Keratinocyte (primary cell): ENCODE data around the gene TMEM234. TPM values are rescaled to one million over a fixed set of nuclear protein-coding genes. Genes with fewer than 3 reads are reported as not detected.
A peak's percentile ranks its signal among the peaks of the same experiment; 100 is the strongest.

Source experiments
- DNase-seq: peaks from one replicate; pipeline ENCODE4 v3.0.0-alpha.2; 2011; ENCODE audit warnings: low read depth, missing footprints, low spot score
- FAIRE-seq: peaks from 2 replicates; lab custom pipeline; 2011; peaks lifted over from hg19 to GRCh38; lab: Jason Lieb, UNC
- H2AFZ ChIP-seq: 2 replicates; pipeline ENCODE4 v1.6.0; 2012; ENCODE audit warnings: low read length, control low read depth, inconsistent platforms; ENCODE audit not compliant: control insufficient read depth
- H3K27ac ChIP-seq: 2 replicates; pipeline ENCODE4 v1.5.1; 2011; ENCODE audit warnings: low read length; ENCODE audit not compliant: control insufficient read depth, insufficient read depth
- H3K27me3 ChIP-seq: 3 replicates; pipeline ENCODE4 v1.6.0; 2011; ENCODE audit warnings: low read length; ENCODE audit not compliant: control insufficient read depth, insufficient read depth; ENCODE audit errors: extremely low read depth
- H3K36me3 ChIP-seq, 2 experiments: 2 replicates in 1 of 2; 3 replicates in 1 of 2; pipeline ENCODE4 v1.5.1; 2011; ENCODE audit warnings: low read length in 2 of 2, mild to moderate bottlenecking in 1 of 2; ENCODE audit not compliant: control insufficient read depth in 2 of 2, insufficient read depth in 2 of 2; ENCODE audit errors: extremely low read depth in 1 of 2
- H3K4me1 ChIP-seq: 3 replicates; pipeline ENCODE4 v1.5.1; 2011; ENCODE audit warnings: low read length; ENCODE audit not compliant: control insufficient read depth, insufficient read depth; ENCODE audit errors: extremely low read depth
- H3K4me2 ChIP-seq: 3 replicates; pipeline ENCODE4 v1.6.0; 2011; ENCODE audit warnings: low read depth, low read length; ENCODE audit not compliant: control insufficient read depth, insufficient read depth; ENCODE audit errors: extremely low read depth
- H3K4me3 ChIP-seq, 3 experiments: fragments of 200-600 bp in 1 of 3; sonication (generic) in 1 of 3; 2 replicates in 2 of 3; 3 replicates in 1 of 3; pipeline ENCODE4 v1.5.1; 2011 to 2016; ENCODE audit warnings: low read length in 3 of 3, mild to moderate bottlenecking in 3 of 3, control low read depth in 2 of 3, inconsistent platforms in 1 of 3, low read depth in 1 of 3, mixed read lengths in 1 of 3, mixed run types in 1 of 3, moderate library complexity in 1 of 3; ENCODE audit not compliant: control insufficient read depth in 2 of 3, insufficient read depth in 2 of 3; ENCODE audit errors: extremely low read depth in 1 of 3
- H3K79me2 ChIP-seq: 2 replicates; pipeline ENCODE4 v1.6.0; 2012; ENCODE audit warnings: low read length; ENCODE audit not compliant: control insufficient read depth, insufficient read depth
- H3K9ac ChIP-seq: 3 replicates; pipeline ENCODE4 v1.6.0; 2011; ENCODE audit warnings: low read length; ENCODE audit not compliant: control insufficient read depth, insufficient read depth; ENCODE audit errors: extremely low read depth
- H3K9me1 ChIP-seq: 3 replicates; pipeline ENCODE4 v1.6.0; 2011; ENCODE audit warnings: low read length; ENCODE audit not compliant: control insufficient read depth, insufficient read depth; ENCODE audit errors: extremely low read depth
- H3K9me3 ChIP-seq: 2 replicates; pipeline ENCODE4 v1.5.1; 2012; ENCODE audit warnings: low read depth, low read length; ENCODE audit not compliant: control insufficient read depth
- H4K20me1 ChIP-seq: 3 replicates; pipeline ENCODE4 v1.6.0; 2011; ENCODE audit warnings: low read length; ENCODE audit not compliant: control insufficient read depth, insufficient read depth; ENCODE audit errors: extremely low read depth
- CTCF ChIP-seq, 3 experiments: IDR thresholded peaks in 1 of 3; conservative IDR thresholded peaks in 1 of 3; optimal IDR thresholded peaks in 1 of 3; 2 replicates in 2 of 3; 3 replicates in 1 of 3; pipeline versions ENCODE3 to v1.5.1; 2011; ENCODE audit warnings: low read length in 3 of 3, mild to moderate bottlenecking in 3 of 3, moderate library complexity in 2 of 3, control low read depth in 1 of 3, inconsistent platforms in 1 of 3; ENCODE audit not compliant: insufficient read depth in 2 of 3; ENCODE audit errors: extremely low read depth in 1 of 3
- EZH2 ChIP-seq: IDR thresholded peaks from one replicate; pipeline ENCODE4 v1.6.1; 2012; ENCODE audit warnings: inconsistent platforms, mild to moderate bottlenecking, low read length, moderate library complexity
- dilution Hi-C: fragments of 300-500 bp; cut with MboI; formaldehyde crosslinking; loops from one replicate; pipeline ENCODE4 v1.7.0; 2020; ENCODE audit warnings: low sequenced_read_pairs; ENCODE audit not compliant: extremely low pct_ligation_motif_present
- polyA minus RNA-seq, 3 experiments: library from RNA; depleted of rRNA, polyadenylated mRNA; stranded (reverse); fragments of >200 nt; gene quantifications; 1 replicate in 1 of 3; 2 replicates in 1 of 3; 3 replicates in 1 of 3; pipeline ENCODE4 v1.2.3, GENCODE V29; 2011
- polyA plus RNA-seq, 5 experiments: library from polyadenylated mRNA; depleted of rRNA in 3 of 5; stranded (reverse) in 3 of 5; stranded (forward) in 1 of 5; unstranded in 1 of 5; fragments of >200 nt; gene quantifications; 1 replicate in 1 of 5; 2 replicates in 3 of 5; 3 replicates in 1 of 5; pipeline versions ENCODE4 v1.2.1 to v1.2.3, GENCODE V29; 2011 to 2012; ENCODE audit warnings: missing spikeins in 2 of 5, low read depth in 1 of 5, low replicate concordance in 1 of 5

The TMEM234 gene
- polyA plus RNA-seq (14.4 to 20.1 TPM (median 16.9 TPM) in 3 replicates), polyA minus RNA-seq (15.2 to 20.5 TPM (median 19.9 TPM) in 3 replicates)
- 5.4 TPM for polyA plus RNA-seq (2011; ENCODE audit: low read depth)
- polyA plus RNA-seq (2011; cell fraction: cytosol; rRNA removed): 10.2 and 12.5 TPM in 2 replicates
- 49.0 and 52.4 TPM in 2 replicates for polyA plus RNA-seq (2011; cell fraction: nucleus; rRNA removed)
- polyA plus RNA-seq (2012; ENCODE audit: low replicate concordance): 8.1 and 16.7 TPM in 2 replicates
- 4.2 TPM for polyA minus RNA-seq (2011; cell fraction: cytosol; rRNA and poly(A)+ RNA removed)
- 16.4 and 17.4 TPM in 2 replicates for polyA minus RNA-seq (2011; cell fraction: nucleus; rRNA and poly(A)+ RNA removed)

- TF ChIP-seq EZH2: no peak
- TF ChIP-seq CTCF (optimal IDR thresholded peaks at IDR 0.05 in 1 of 3, IDR thresholded peaks at IDR 0.05 in 1 of 3, conservative IDR thresholded peaks at IDR 0.05 in 1 of 3; ENCODE audit: extremely low read depth in 1 of 3, insufficient read depth in 2 of 3, low read length in 3 of 3): no peak
- Histone ChIP-seq H4K20me1 (no peaks in the 10 kb centered on the region), H2AFZ (peak within 1 kb of the TSS; percentile 84), H3K27me3 (no peaks in the 10 kb centered on the region), H3K36me3 (peaks cover 12 to 18% of the 10 kb centered on the region in 2 experiments), H3K9me1 (no peaks in the 10 kb centered on the region), H3K9ac (peak within 1 kb of the TSS; percentile 100), H3K79me2 (peaks cover 37% of the 10 kb centered on the region), H3K9me3 (no peaks in the 10 kb centered on the region), H3K27ac (peak within 1 kb of the TSS; percentile 98), H3K4me3 (peak within 1 kb of the TSS; percentile 82 to 96 (median 89)), H3K4me1 (peaks cover 21% of the 10 kb centered on the region), H3K4me2 (peak within 1 kb of the TSS; percentile 86)
- FAIRE-seq: peak; percentile 81
- dilution Hi-C loops: no loop called here
- peak; percentile 60 for DNase-seq
Measured at GRCh38 chr1:32221980-32222755, at the start of gene TMEM234, which contains the start of gene EIF3I. TSS of gene TMEM234 (minus strand) at chr1:32222353. CDS start at chr1:32222322, 31 bp downstream. TSS of gene EIF3I (plus strand) at chr1:32222407. CDS start at chr1:32222442, 35 bp downstream.

GRCh38 chr1:32269744-32270143 lies 47.6 kb upstream of the TMEM234 start:
- no peak for DNase-seq
- Histone ChIP-seq H3K4me3 (no peak overlapping the region), H3K36me3 (no peaks in the 10 kb centered on the region), H3K27ac (no peak overlapping the region), H3K9me1 (no peaks in the 10 kb centered on the region), H3K4me2 (no peak overlapping the region), H3K79me2 (no peaks in the 10 kb centered on the region), H3K9ac (no peak overlapping the region), H3K4me1 (peaks cover 13% of the 10 kb centered on the region), H4K20me1 (no peaks in the 10 kb centered on the region), H3K27me3 (no peaks in the 10 kb centered on the region), H2AFZ (no peak overlapping the region), H3K9me3 (no peaks in the 10 kb centered on the region)
- dilution Hi-C loops: no loop called here
- FAIRE-seq: no peak
- no peak for TF ChIP-seq EZH2
